ENCODE data around the gene ZNF524.

- TF ChIP-seq SMARCA4 (IDR thresholded peaks at IDR 0.05) (no peak), POLR2AphosphoS5 (IDR thresholded peaks at IDR 0.05; ENCODE audit: control insufficient read depth, insufficient read depth, low read depth, low read length) (no peak), DPF2 (IDR thresholded peaks at IDR 0.05) (no peak), POLR2A (conservative IDR thresholded peaks at IDR 0.05) (no peak; the same call in 1 of the 2 replicates), CTCF (IDR thresholded peaks at IDR 0.05 in 2 of 3, conservative IDR thresholded peaks at IDR 0.05 in 1 of 3; ENCODE audit: insufficient read depth in 2 of 3, low read depth in 1 of 3, low read length in 3 of 3) (no peak), ZNF263 (CRISPR knock-in tag; IDR thresholded peaks at IDR 0.05; ENCODE audit: borderline replicate concordance) (no peak), TAF1 (IDR thresholded peaks at IDR 0.05; ENCODE audit: control insufficient read depth, extremely low read depth, insufficient read depth, low read length, severe bottlenecking) (no peak), CBX3 (IDR thresholded peaks at IDR 0.05; ENCODE audit: borderline replicate concordance in 1 of 2, low read length in 2 of 2) (no peak), NFRKB (IDR thresholded peaks at IDR 0.05; ENCODE audit: low read depth) (no peak), RREB1 (CRISPR knock-in tag; IDR thresholded peaks at IDR 0.05) (no peak), PTBP1 (IDR thresholded peaks at IDR 0.05; ENCODE audit: low read depth, low read length) (no peak)
These were observed 21.2 kb downstream of the ZNF524 start for GRCh38 chr19:55621205-55621672.
